Aorta (tissue), 5 donors: ENCODE measurements around the gene SLC16A1. TPM values are rescaled to one million over a fixed set of nuclear protein-coding genes. Genes with fewer than 3 reads are reported as not detected.
"Not testable (repeated sequence)": the region's sequence is repeated elsewhere in the genome, so short reads cannot be mapped to it uniquely, and the experiment has no call there.

ENCODE experiments used
- ATAC-seq: fragments of 200-7000 bp; cut with Tn5 transposase; one replicate; pipeline ENCODE4 v1.9.1; 2022; ENCODE audit warnings: moderate library complexity; ENCODE audit not compliant: low FRiP score
- DNase-seq, 2 donors: peaks; one replicate each; pipeline ENCODE4 v3.0.0-alpha.2; 2020
- H3K27ac ChIP-seq, 2 donors: one replicate each; pipeline ENCODE4 v1.5.1; 2013; ENCODE audit warnings: low read length in 2 of 2, mild to moderate bottlenecking in 2 of 2, moderate library complexity in 2 of 2, control low read depth in 1 of 2, inconsistent platforms in 1 of 2, low read depth in 1 of 2
- H3K27me3 ChIP-seq, 2 donors: one replicate each; pipeline ENCODE4 v1.6.1; 2013; ENCODE audit warnings: control low read depth in 1 of 2, low read length in 1 of 2, mild to moderate bottlenecking in 1 of 2, moderate library complexity in 1 of 2; ENCODE audit not compliant: insufficient read depth in 2 of 2, control insufficient read depth in 1 of 2
- H3K36me3 ChIP-seq, 2 donors: one replicate each; pipeline ENCODE4 v1.6.1; 2013; ENCODE audit warnings: control low read depth in 1 of 2, low read length in 1 of 2, mild to moderate bottlenecking in 1 of 2; ENCODE audit not compliant: insufficient read depth in 2 of 2, control insufficient read depth in 1 of 2
- H3K4me1 ChIP-seq, 2 donors: one replicate each; pipeline ENCODE4 v1.6.1; 2013; ENCODE audit warnings: low read length in 2 of 2, control low read depth in 1 of 2, mild to moderate bottlenecking in 1 of 2, moderate library complexity in 1 of 2; ENCODE audit not compliant: insufficient read depth in 2 of 2, control insufficient read depth in 1 of 2
- H3K4me3 ChIP-seq, 2 donors: one replicate each; pipeline ENCODE4 v1.5.1; 2013; ENCODE audit warnings: low read length in 2 of 2, control low read depth in 1 of 2, mild to moderate bottlenecking in 1 of 2
- H3K9me3 ChIP-seq: one replicate; pipeline ENCODE4 v1.6.1; 2013; ENCODE audit warnings: mild to moderate bottlenecking, low read length; ENCODE audit not compliant: control insufficient read depth
- WGBS, 2 donors: extraction: QIAGEN DNeasy Blood & Tissue Kit; methylation state at CpG; one replicate each; pipeline ENCODE4 v1.1.7; 2013; 5-methylcytosine and 5-hydroxymethylcytosine counted together
- intact Hi-C, 2 donors: fragments of 100-400 bp; cut with DNase I; formaldehyde crosslinking; loops; one replicate each; pipeline versions ENCODE4 v1.14.2 to v1.15.0; 2022
- polyA plus RNA-seq, 2 donors: library from polyadenylated mRNA; stranded (reverse); fragments of 200-250 nt; gene quantifications; one replicate each; pipeline ENCODE4 v1.2.3, GENCODE V29; 2013
- total RNA-seq, 2 donors: library from RNA; stranded (reverse); fragmentation: NEBNext Ultra II Directional; extraction: Animal tissue kit (Norgen Biotek cat#: 25700); gene quantifications; one replicate each; pipeline ENCODE4 v1.2.1, GENCODE V29; 2021
- donor health status: healthy with polysubstance abuse.
- donor health status: Bipolar disorder and iron deficiency.
- donor health status: DM: no; HTN: no; CAD: no.
- donor health status: DM: no; HTN: no; CAD: no.
- donor health status: DM: yes; HTN: yes; CAD: no.

The SLC16A1 gene
- total and polyA plus RNA-seq, 4 donors = 3.0 to 32.4 (median 19.7) TPM

GRCh38 chr1:112887599-112888283, 68.3 kb downstream of the SLC16A1 start:
- Histone ChIP-seq H3K27ac (no peak overlapping the region), H3K4me3 (no peak overlapping the region), H3K9me3 (no peaks in the 10 kb centered on the region), H3K27me3 (no peaks in the 10 kb centered on the region), H3K36me3 (no peaks in the 10 kb centered on the region), H3K4me1 (no peaks in the 10 kb centered on the region)
- 80 to 85% methylated on average over 10 of the region's 10 CpGs for WGBS, 2 donors
- ATAC-seq (no peak), DNase-seq (no peak)
- intact Hi-C loops = no loop called here

- H3K36me3 ChIP-seq = not testable (repeated sequence)
These were observed 71.0 kb downstream of the SLC16A1 start for GRCh38 chr1:112884996-112885395.

GRCh38 chr1:112882271-112882744, 73.7 kb downstream of the SLC16A1 start:
- no peak overlapping the region for H3K27ac ChIP-seq
- H3K4me1 ChIP-seq = no peaks in the 10 kb centered on the region
- ATAC-seq (peak; percentile 26), DNase-seq (no peak)
- WGBS, 2 donors = 79 to 81% methylated on average over 4 of the region's 4 CpGs
- no peak overlapping the region for H3K4me3 ChIP-seq
- H3K36me3 ChIP-seq = no peaks in the 10 kb centered on the region
- H3K27me3 ChIP-seq = no peaks in the 10 kb centered on the region
- intact Hi-C loops = no loop called here
- H3K9me3 ChIP-seq = no peaks in the 10 kb centered on the region

More at GRCh38 chr1:112884996-112885395, 71.0 kb downstream of the SLC16A1 start:
- intact Hi-C loops, H3K4me1 ChIP-seq, H3K27ac ChIP-seq, H3K9me3 ChIP-seq, DNase-seq, H3K27me3 ChIP-seq, ATAC-seq, H3K4me3 ChIP-seq: not testable (repeated sequence)
- 95 to 97% methylated on average over 5 of the region's 5 CpGs for WGBS, 2 donors

GRCh38 chr1:112881742-112882127, 74.3 kb downstream of the SLC16A1 start:
- WGBS, 2 donors = 90% methylated on average over 8 of the region's 8 CpGs
- Histone ChIP-seq H3K9me3 (no peaks in the 10 kb centered on the region), H3K4me1 (no peaks in the 10 kb centered on the region), H3K27me3 (no peaks in the 10 kb centered on the region), H3K27ac (no peak overlapping the region), H3K36me3 (no peaks in the 10 kb centered on the region), H3K4me3 (no peak overlapping the region)
- no peak for DNase-seq
- intact Hi-C loops = loop anchor here (1.0 to 2.0 kb wide), 4 partner anchors 75 to 163 kb away; partner anchors contain the start of gene SLC16A1 (in 1 of the 2)
- no peak for ATAC-seq

GRCh38 chr1:112879834-112880233, 76.2 kb downstream of the SLC16A1 start:
- H3K4me1 ChIP-seq = no peaks in the 10 kb centered on the region
- H3K4me3 ChIP-seq = no peak overlapping the region
- intact Hi-C loops = loop anchor here (2.0 to 5.0 kb wide), 4 partner anchors 77 to 163 kb away; partner anchors contain the start of genes PPM1J (in 1 of the 2) and SLC16A1 (in 1 of the 2)
- no peaks in the 10 kb centered on the region for H3K27me3 ChIP-seq
- DNase-seq (no peak), ATAC-seq (no peak)
- no peaks in the 10 kb centered on the region for H3K36me3 ChIP-seq
- no peak overlapping the region for H3K27ac ChIP-seq
- WGBS, 2 donors = 86 to 91% methylated on average over 3 of the region's 3 CpGs
- no peaks in the 10 kb centered on the region for H3K9me3 ChIP-seq

- WGBS, 2 donors = 49 to 57% methylated on average over 9 of the region's 9 CpGs
- intact Hi-C loops = loop anchor here in 1 of 2 donors (5.0 kb wide), 1 partner anchor 161 kb away; the partner anchor contains the start of gene PPM1J
- Histone ChIP-seq H3K36me3 (no peaks in the 10 kb centered on the region), H3K9me3 (no peaks in the 10 kb centered on the region), H3K27me3 (no peaks in the 10 kb centered on the region), H3K4me3 (no peak overlapping the region), H3K27ac (no peak overlapping the region), H3K4me1 (no peaks in the 10 kb centered on the region)
- ATAC-seq (no peak), DNase-seq (no peak)
These were observed 77.7 kb downstream of the SLC16A1 start for GRCh38 chr1:112878321-112878720.

- Histone ChIP-seq H3K4me3 (no peak overlapping the region), H3K36me3 (no peaks in the 10 kb centered on the region), H3K27me3 (no peaks in the 10 kb centered on the region), H3K27ac (no peak overlapping the region), H3K9me3 (no peaks in the 10 kb centered on the region), H3K4me1 (no peaks in the 10 kb centered on the region)
- DNase-seq (no peak), ATAC-seq (no peak)
- intact Hi-C loops = loop anchor here in 1 of 2 donors (5.0 kb wide), 1 partner anchor 160 kb away; the partner anchor contains the start of gene PPM1J
- WGBS, 2 donors = 38 to 43% methylated on average over 2 of the region's 2 CpGs
These were observed 78.2 kb downstream of the SLC16A1 start for GRCh38 chr1:112877750-112878149.

- no peak overlapping the region for H3K27ac ChIP-seq
- DNase-seq = no peak
- no peaks in the 10 kb centered on the region for H3K9me3 ChIP-seq
- WGBS, 2 donors = 79 to 81% methylated on average over 2 of the region's 2 CpGs
- no peak for ATAC-seq
- H3K36me3 ChIP-seq = no peaks in the 10 kb centered on the region
- H3K27me3 ChIP-seq = no peaks in the 10 kb centered on the region
- no peaks in the 10 kb centered on the region for H3K4me1 ChIP-seq
- no peak overlapping the region for H3K4me3 ChIP-seq
- intact Hi-C loops = loop anchor here in 1 of 2 donors (5.0 kb wide), 1 partner anchor 159 kb away; the partner anchor contains the start of gene PPM1J
These were observed 79.7 kb downstream of the SLC16A1 start for GRCh38 chr1:112876315-112876714.

GRCh38 chr1:112872551-112872962, 83.4 kb downstream of the SLC16A1 start:
- intact Hi-C loops = no loop called here
- 95 to 100% methylated on average over 1 of the region's 1 CpG for WGBS, 2 donors
- no peak for DNase-seq
- no peak for ATAC-seq
- no peaks in the 10 kb centered on the region for H3K9me3 ChIP-seq
- H3K27ac ChIP-seq = no peak overlapping the region
- H3K4me3 ChIP-seq = no peak overlapping the region
- H3K36me3 ChIP-seq = no peaks in the 10 kb centered on the region
- H3K4me1 ChIP-seq = no peaks in the 10 kb centered on the region
- no peaks in the 10 kb centered on the region for H3K27me3 ChIP-seq
